ENCODE results near the gene WDR11. TPM values are rescaled to one million over a fixed set of nuclear protein-coding genes. Genes with fewer than 3 reads are reported as not detected.
"Not testable (repeated sequence)": the region's sequence is repeated elsewhere in the genome, so short reads cannot be mapped to it uniquely, and the experiment has no call there.

The WDR11 gene
- total and polyA plus RNA-seq, 7 donors, result 4.0 to 10.3 (median 7.5) TPM

DNA sequence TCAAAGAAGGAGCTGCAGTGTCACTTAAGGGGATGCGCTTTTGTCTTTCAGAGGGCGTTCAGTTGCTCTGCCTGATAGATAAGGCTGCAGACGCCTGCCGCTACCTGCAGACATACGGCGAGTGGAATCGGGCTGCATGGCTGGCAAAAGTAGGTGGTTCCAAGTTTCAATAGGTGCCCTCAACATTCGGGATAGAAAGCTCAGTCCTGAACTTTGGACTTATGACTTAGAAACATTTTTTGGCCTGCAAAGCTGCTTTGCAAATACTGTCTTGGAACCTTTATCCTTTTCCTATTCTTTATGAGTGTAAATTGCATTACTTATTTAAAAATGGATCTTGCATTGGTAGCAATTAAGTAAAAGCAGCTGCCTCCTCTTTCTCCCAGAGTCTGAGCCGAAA is 54.1 kb downstream of the WDR11 start:
- intact Hi-C loops (cut with DNase I), result no loop called here
- no peak overlapping the region for H3K27ac ChIP-seq
- no peak overlapping the region for H3K4me3 ChIP-seq
- 93 to 95% (median 94%) methylated on average over 9 of the region's 9 CpGs for WGBS, 3 donors
- no peaks in the 10 kb centered on the region for H3K27me3 ChIP-seq (ENCODE audit: insufficient read depth in 3 of 3, low read length in 2 of 3)
- TF ChIP-seq, protein P1, sequence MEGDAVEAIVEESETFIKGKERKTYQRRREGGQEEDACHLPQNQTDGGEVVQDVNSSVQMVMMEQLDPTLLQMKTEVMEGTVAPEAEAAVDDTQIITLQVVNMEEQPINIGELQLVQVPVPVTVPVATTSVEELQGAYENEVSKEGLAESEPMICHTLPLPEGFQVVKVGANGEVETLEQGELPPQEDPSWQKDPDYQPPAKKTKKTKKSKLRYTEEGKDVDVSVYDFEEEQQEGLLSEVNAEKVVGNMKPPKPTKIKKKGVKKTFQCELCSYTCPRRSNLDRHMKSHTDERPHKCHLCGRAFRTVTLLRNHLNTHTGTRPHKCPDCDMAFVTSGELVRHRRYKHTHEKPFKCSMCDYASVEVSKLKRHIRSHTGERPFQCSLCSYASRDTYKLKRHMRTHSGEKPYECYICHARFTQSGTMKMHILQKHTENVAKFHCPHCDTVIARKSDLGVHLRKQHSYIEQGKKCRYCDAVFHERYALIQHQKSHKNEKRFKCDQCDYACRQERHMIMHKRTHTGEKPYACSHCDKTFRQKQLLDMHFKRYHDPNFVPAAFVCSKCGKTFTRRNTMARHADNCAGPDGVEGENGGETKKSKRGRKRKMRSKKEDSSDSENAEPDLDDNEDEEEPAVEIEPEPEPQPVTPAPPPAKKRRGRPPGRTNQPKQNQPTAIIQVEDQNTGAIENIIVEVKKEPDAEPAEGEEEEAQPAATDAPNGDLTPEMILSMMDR (IDR thresholded peaks at IDR 0.05), result no peak
- no peak for ATAC-seq
- H3K36me3 ChIP-seq (ENCODE audit: insufficient read depth in 1 of 2, low read depth in 1 of 2), result peaks cover 22 to 100% of the 10 kb centered on the region in 2 donors
- H3K4me1 ChIP-seq, result no peaks in the 10 kb centered on the region
- peaks cover 2% of the 10 kb centered on the region for H3K9me3 ChIP-seq
- no peak for DNase-seq

DNA sequence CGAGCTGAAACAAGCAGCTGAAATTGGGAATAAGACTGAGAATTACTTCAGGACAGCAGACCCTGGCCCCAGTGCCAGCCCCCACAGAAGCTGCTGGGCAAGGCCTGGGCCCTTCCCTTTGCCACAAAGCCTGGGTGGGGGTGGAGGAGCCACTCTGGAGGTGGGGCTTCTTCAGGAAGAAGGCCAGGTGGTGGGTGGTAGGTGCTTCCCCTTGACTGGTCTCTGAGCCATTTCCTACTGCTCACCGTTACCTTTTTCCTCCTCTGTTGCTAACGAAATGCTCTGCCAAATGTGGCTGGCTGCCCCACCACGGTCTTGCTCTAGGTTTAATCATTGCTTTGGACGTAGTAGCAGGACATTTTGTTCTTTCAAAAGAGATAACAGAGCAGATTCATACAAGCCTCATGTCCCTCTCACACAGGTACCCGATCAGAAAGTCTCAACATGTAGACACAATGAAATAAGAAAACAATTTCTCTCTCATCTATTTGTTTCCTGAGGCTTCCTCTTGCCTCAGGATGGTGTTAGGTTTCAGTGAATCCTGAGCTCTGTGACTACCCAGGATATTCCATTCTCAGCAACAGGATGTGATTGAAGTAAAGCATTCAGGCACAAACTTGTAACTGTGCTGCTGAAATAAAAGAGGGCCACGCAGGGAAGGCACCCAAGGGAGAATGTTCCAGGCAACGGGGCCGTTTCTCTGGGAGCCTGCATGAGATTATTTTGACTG is 66.5 kb downstream of the WDR11 start:
- intact Hi-C loops (cut with DNase I), result no loop called here
- ATAC-seq (no peak), DNase-seq (no peak)
- Histone ChIP-seq H3K4me3 (no peak overlapping the region), H3K36me3 (ENCODE audit: insufficient read depth in 1 of 2, low read depth in 1 of 2) (no peaks in the 10 kb centered on the region), H3K27me3 (ENCODE audit: insufficient read depth in 3 of 3, low read length in 2 of 3) (no peaks in the 10 kb centered on the region), H3K9me3 (peaks cover 11% of the 10 kb centered on the region), H3K27ac (no peak overlapping the region), H3K4me1 (no peaks in the 10 kb centered on the region)
- whole genome bisulfite sequencing, 3 donors, result 59 to 68% (median 68%) methylated on average over 9 of the region's 9 CpGs
- TF ChIP-seq, protein P1 (IDR thresholded peaks at IDR 0.05), result no peak

DNA sequence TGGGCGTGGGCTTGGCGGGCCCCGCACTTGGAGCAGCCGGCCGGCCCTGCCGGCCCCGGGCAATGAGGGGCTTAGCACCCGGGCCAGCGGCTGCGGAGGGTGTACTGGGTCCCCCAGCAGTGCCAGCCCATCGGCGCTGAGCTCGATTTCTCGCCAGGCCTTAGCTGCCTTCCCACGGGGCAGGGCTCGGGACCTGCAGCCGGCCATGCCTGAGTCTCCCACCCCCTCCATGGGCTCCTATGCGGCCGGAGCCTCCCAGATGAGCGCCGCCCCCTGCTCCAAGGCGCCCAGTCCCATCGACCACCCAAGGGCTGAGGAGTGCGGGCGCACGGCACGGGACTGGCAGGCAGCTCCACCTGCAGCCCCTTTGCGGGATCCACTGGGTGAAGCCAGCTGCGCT is 72.7 kb downstream of the WDR11 start:
- intact Hi-C loops (cut with DNase I); H3K27ac ChIP-seq; H3K9me3 ChIP-seq; H3K36me3 ChIP-seq (ENCODE audit: insufficient read depth in 1 of 2, low read depth in 1 of 2); DNase-seq; H3K27me3 ChIP-seq (ENCODE audit: insufficient read depth in 3 of 3, low read length in 2 of 3); H3K4me3 ChIP-seq; H3K4me1 ChIP-seq; ATAC-seq: not testable (repeated sequence)
- WGBS, 3 donors, result 87 to 97% (median 95%) methylated on average over 16 to 27 of the region's 29 CpGs

DNA sequence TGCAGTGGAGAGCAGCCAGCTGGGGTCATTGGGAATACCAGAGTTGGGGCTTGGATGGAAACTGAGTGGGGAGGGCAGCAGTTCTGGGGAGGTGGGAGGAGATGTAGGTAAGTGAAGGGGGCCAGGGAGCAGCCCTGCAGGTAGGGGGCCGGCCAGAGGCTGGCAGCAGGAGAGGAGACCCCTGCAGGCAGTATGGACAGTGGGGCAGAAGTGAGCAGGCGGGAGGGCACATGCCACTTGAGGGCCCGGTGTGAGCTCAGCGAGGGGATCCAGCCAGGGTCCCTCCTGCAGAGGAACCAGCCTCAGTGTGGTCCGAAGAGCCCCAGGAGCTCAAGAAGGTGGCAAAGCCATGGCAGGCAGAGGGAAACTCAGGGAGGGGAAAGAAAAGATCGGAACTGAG is 75.4 kb downstream of the WDR11 start:
- 78 to 81% (median 78%) methylated on average over 6 of the region's 6 CpGs for WGBS, 3 donors
- intact Hi-C loops (cut with DNase I), result no loop called here
- no peak for DNase-seq

DNA sequence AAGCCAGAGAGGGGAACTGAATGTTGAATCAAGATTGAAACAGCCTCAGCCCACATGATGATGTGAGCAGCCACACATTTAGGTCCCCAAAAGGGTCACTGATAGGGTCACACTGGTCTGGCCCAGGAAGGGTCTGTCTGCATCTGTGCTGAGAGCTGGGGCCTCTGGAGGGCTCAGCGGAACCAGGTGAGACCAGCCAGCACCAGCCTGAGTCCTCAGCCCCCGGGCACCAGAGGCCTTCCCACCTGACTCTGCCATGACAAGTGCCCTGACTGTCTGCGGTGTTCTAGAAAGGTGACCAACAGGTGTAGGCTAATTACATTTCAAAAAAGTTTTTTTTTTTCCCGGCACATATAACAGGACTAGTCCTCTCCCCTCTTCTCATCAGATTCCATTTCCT is 76.2 kb downstream of the WDR11 start:
- Histone ChIP-seq H3K9me3 (no peaks in the 10 kb centered on the region), H3K27ac (no peak overlapping the region), H3K36me3 (ENCODE audit: insufficient read depth in 1 of 2, low read depth in 1 of 2) (no peaks in the 10 kb centered on the region), H3K27me3 (ENCODE audit: insufficient read depth in 3 of 3, low read length in 2 of 3) (peaks cover 0 to 2% (median 0%) of the 10 kb centered on the region in 3 donors), H3K4me1 (no peaks in the 10 kb centered on the region), H3K4me3 (no peak overlapping the region)
- 71 to 85% (median 76%) methylated on average over 4 of the region's 4 CpGs for WGBS, 3 donors
- intact Hi-C loops (cut with DNase I), result no loop called here
- no peak for DNase-seq
- TF ChIP-seq, protein P1 (IDR thresholded peaks at IDR 0.05), result no peak
- no peak for ATAC-seq

More for the DNA sequence above, 75.4 kb downstream of the WDR11 start:
- H3K9me3 ChIP-seq, result no peaks in the 10 kb centered on the region
- no peaks in the 10 kb centered on the region for H3K4me1 ChIP-seq
- no peak for ATAC-seq
- TF ChIP-seq, protein P1 (IDR thresholded peaks at IDR 0.05), result no peak
- no peaks in the 10 kb centered on the region for H3K36me3 ChIP-seq (ENCODE audit: insufficient read depth in 1 of 2, low read depth in 1 of 2)
- H3K27ac ChIP-seq, result no peak overlapping the region
- H3K27me3 ChIP-seq (ENCODE audit: insufficient read depth in 3 of 3, low read length in 2 of 3), result peaks cover 0 to 2% (median 0%) of the 10 kb centered on the region in 3 donors
- no peak overlapping the region for H3K4me3 ChIP-seq

Measured in psoas muscle (tissue), 8 donors.